K562 (cell line): Measurements from ENCODE around the gene IGFBPL1. TPM values are rescaled to one million over a fixed set of nuclear protein-coding genes. Genes with fewer than 3 reads are reported as not detected.
A peak's percentile ranks its signal among the peaks of the same experiment; 100 is the strongest.

Experiments
- BRCA1 ChIP-seq, 2 experiments: fragments of 450-650 bp in 1 of 2; sonication (generic) in 1 of 2; formaldehyde crosslinking in 1 of 2; IDR thresholded peaks; 2 replicates each; pipeline versions ENCODE4 v1.5.0 to v1.6.1; 2017 to 2020; ENCODE audit warnings: mild to moderate bottlenecking in 1 of 2, missing genetic modification reagents in 1 of 2
- DEAF1 ChIP-seq: fragments of 450-650 bp; formaldehyde crosslinking; IDR thresholded peaks from 2 replicates; pipeline ENCODE4 v1.4.0; 2020; ENCODE audit warnings: mild to moderate bottlenecking, moderate library complexity
- ETV5 ChIP-seq: sonication (generic); formaldehyde crosslinking; IDR thresholded peaks from 2 replicates; pipeline ENCODE4 v1.4.0; 2020; ENCODE audit warnings: low read depth, mild to moderate bottlenecking, missing genetic modification reagents
- FOXA1 ChIP-seq: fragments of 450-650 bp; IDR thresholded peaks from 2 replicates; pipeline ENCODE4 v1.6.1; 2016; ENCODE audit warnings: mild to moderate bottlenecking, borderline replicate concordance
- JUNB ChIP-seq: fragments of 450-650 bp; formaldehyde crosslinking; conservative IDR thresholded peaks from 2 replicates; pipeline ENCODE4 v1.4.0; 2020; ENCODE audit warnings: mild to moderate bottlenecking
- KLF13 ChIP-seq: fragments of 450-650 bp; IDR thresholded peaks from 2 replicates; pipeline ENCODE4 v1.6.1; 2016; ENCODE audit warnings: missing genetic modification characterization, low read depth, mild to moderate bottlenecking, missing compliant biosample characterization, moderate library complexity, borderline replicate concordance
- MBD1 ChIP-seq: fragments of 250-450 bp; sonication (Bioruptor Pico); IDR thresholded peaks from 2 replicates; pipeline ENCODE4 v1.8.0; 2022; ENCODE audit warnings: inconsistent platforms
- RB1 ChIP-seq: fragments of 450-650 bp; IDR thresholded peaks from 2 replicates; pipeline ENCODE4 v1.6.1; 2017; ENCODE audit warnings: low read depth, mild to moderate bottlenecking
- RCOR1 ChIP-seq, 2 experiments: IDR thresholded peaks; 2 replicates each; pipeline ENCODE4 v1.6.1; 2012; ENCODE audit warnings: low read depth in 2 of 2, low read length in 2 of 2, borderline replicate concordance in 1 of 2, improper control_type of control experiment in 1 of 2
- ZFPM2 ChIP-seq: fragments of 250-450 bp; sonication (Bioruptor Pico); IDR thresholded peaks from 2 replicates; pipeline ENCODE4 v1.5.1; 2022; ENCODE audit warnings: mild to moderate bottlenecking
- ZNF165 ChIP-seq: fragments of 250-450 bp; sonication (Bioruptor Pico); IDR thresholded peaks from 2 replicates; pipeline ENCODE4 v1.4.0; 2020; ENCODE audit warnings: borderline replicate concordance
- polyA plus RNA-seq, 8 experiments: library from polyadenylated mRNA; depleted of rRNA in 4 of 8; stranded (reverse) in 5 of 8; unstranded in 3 of 8; fragments of >200 nt; fragmentation: Nextera tagmentation in 2 of 8; fragmentation: Illumina TruSeq in 1 of 8; extraction: Ambion mirVana in 2 of 8; extraction: Trizol in 1 of 8; gene quantifications; 2 replicates each; pipeline versions ENCODE4 v1.2.1 to v1.2.3, GENCODE V29; 2011 to 2014; ENCODE audit warnings: inconsistent platforms in 1 of 8, missing spikeins in 1 of 8
- total RNA-seq, 7 experiments: library from RNA; depleted of rRNA in 6 of 7; stranded (reverse); fragments of >200 nt in 6 of 7; fragmentation: Illumina TruSeq in 2 of 7; extraction: Trizol in 2 of 7; gene quantifications; 2 replicates each; pipeline versions ENCODE4 v1.2.1 to v1.2.3, GENCODE V29; 2011 to 2021; ENCODE audit warnings: low replicate concordance in 1 of 7
- TF ChIP-seq, protein P1 (sequence below), 2 experiments: fragments of 450-650 bp; formaldehyde crosslinking in 1 of 2; IDR thresholded peaks; 2 replicates each; pipeline versions ENCODE4 v1.4.0 to v1.6.1; 2014 to 2020; ENCODE audit warnings: mild to moderate bottlenecking in 2 of 2, borderline replicate concordance in 1 of 2, low read depth in 1 of 2
- TF ChIP-seq, protein P2 (sequence below): fragments of 450-650 bp; IDR thresholded peaks from 2 replicates; pipeline ENCODE4 v1.7.0; 2016; ENCODE audit warnings: borderline replicate concordance

The IGFBPL1 gene
- total and polyA plus RNA-seq, 9 of the 15 experiments (the other 6 are each of a cell fraction or from before 2014, with no cell fraction given), result not detected

DNA sequence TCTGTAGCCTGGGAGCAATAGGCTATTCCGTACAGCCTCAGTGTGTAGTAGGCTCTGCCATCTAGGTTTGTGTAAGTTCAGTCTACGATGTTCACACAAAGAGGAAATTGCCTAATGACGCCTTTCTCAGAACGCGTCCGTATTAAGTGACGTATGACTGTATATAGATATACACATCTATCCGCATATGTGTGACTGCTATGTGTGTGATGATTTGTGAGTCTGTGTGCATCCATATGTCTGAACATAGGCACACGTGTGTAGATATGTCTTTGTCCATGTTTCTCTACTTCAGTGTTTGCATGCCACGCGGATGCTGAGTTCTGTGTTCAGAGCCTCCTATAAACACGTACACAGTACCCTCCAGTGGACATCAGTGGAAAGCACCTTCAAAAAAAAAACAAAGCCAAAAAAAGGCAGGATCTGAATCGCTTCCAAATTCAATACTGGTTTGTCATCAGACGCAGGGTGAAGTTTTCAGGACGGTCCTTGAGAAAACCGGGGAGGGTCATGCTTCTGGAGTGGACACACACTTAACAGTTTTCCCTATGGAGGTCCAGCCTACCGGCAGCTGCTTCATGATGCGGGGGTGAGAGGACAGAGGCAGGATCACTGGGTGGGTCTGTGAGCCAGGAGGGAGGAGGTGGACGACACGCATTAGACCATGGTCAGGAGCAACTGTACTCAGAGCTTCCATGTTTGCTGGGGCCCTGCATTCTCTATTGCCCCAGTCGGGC, 61.2 kb downstream of the IGFBPL1 start (continued):
- TF ChIP-seq RCOR1 (IDR thresholded peaks at IDR 0.05; ENCODE audit: borderline replicate concordance in 1 of 2, low read depth in 2 of 2, low read length in 2 of 2) (no peak), KLF13 (tag) (no peak), DEAF1 (CRISPR knock-in tag) (peak; percentile 67), BRCA1 (IDR thresholded peaks at IDR 0.05) (no peak), BRCA1 (CRISPR knock-in tag; IDR thresholded peaks at IDR 0.05) (no peak), ETV5 (CRISPR knock-in tag) (no peak), MBD1 (CRISPR knock-in tag) (peak; percentile 52; the same call in 1 of the 2 replicates), ZNF165 (CRISPR knock-in tag) (no peak), JUNB (CRISPR knock-in tag) (no peak), FOXA1 (no peak), RB1 (0 out of 2 replicates have a peak, but pooled peaks have one; percentile 19), ZFPM2 (CRISPR knock-in tag) (no peak)
- TF ChIP-seq, protein P1, sequence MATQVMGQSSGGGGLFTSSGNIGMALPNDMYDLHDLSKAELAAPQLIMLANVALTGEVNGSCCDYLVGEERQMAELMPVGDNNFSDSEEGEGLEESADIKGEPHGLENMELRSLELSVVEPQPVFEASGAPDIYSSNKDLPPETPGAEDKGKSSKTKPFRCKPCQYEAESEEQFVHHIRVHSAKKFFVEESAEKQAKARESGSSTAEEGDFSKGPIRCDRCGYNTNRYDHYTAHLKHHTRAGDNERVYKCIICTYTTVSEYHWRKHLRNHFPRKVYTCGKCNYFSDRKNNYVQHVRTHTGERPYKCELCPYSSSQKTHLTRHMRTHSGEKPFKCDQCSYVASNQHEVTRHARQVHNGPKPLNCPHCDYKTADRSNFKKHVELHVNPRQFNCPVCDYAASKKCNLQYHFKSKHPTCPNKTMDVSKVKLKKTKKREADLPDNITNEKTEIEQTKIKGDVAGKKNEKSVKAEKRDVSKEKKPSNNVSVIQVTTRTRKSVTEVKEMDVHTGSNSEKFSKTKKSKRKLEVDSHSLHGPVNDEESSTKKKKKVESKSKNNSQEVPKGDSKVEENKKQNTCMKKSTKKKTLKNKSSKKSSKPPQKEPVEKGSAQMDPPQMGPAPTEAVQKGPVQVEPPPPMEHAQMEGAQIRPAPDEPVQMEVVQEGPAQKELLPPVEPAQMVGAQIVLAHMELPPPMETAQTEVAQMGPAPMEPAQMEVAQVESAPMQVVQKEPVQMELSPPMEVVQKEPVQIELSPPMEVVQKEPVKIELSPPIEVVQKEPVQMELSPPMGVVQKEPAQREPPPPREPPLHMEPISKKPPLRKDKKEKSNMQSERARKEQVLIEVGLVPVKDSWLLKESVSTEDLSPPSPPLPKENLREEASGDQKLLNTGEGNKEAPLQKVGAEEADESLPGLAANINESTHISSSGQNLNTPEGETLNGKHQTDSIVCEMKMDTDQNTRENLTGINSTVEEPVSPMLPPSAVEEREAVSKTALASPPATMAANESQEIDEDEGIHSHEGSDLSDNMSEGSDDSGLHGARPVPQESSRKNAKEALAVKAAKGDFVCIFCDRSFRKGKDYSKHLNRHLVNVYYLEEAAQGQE (IDR thresholded peaks at IDR 0.05; ENCODE audit: borderline replicate concordance), result peak; percentile 76
- TF ChIP-seq, protein P1 (CRISPR knock-in tag; IDR thresholded peaks at IDR 0.05; ENCODE audit: low read depth), result no peak
- TF ChIP-seq, protein P2, sequence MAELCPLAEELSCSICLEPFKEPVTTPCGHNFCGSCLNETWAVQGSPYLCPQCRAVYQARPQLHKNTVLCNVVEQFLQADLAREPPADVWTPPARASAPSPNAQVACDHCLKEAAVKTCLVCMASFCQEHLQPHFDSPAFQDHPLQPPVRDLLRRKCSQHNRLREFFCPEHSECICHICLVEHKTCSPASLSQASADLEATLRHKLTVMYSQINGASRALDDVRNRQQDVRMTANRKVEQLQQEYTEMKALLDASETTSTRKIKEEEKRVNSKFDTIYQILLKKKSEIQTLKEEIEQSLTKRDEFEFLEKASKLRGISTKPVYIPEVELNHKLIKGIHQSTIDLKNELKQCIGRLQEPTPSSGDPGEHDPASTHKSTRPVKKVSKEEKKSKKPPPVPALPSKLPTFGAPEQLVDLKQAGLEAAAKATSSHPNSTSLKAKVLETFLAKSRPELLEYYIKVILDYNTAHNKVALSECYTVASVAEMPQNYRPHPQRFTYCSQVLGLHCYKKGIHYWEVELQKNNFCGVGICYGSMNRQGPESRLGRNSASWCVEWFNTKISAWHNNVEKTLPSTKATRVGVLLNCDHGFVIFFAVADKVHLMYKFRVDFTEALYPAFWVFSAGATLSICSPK, result no peak
